ENCODE measurements around the gene NCAM1. TPM values are rescaled to one million over a fixed set of nuclear protein-coding genes. Genes with fewer than 3 reads are reported as not detected.

The NCAM1 gene
- total RNA-seq, 1 donor from 2014 or later: 3.1 TPM

DNA sequence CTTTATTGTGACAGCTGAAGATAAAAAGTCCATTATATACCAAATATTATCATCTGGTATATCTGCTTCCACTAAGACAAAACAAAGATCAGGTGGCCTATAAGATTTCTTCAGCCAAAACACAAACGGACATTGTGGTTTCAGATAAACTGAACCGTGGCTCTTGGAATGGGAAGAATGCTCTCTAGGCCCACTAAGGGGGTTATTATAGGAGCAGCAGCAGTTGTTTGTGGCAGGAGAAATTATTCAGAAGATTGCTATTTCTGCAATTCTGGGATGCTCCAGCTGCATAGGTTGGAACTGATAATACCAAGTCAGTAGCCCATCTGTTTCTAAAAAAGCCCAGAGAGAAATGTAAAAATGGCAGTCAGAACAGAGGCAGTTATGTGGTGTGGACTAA is 145.3 kb downstream of the NCAM1 start:
- TF ChIP-seq CTCF (conservative IDR thresholded peaks at IDR 0.05; ENCODE audit: low read depth, low read length): no peak
- H3K4me3 ChIP-seq (ENCODE audit: low read depth, low read length): no peak overlapping the region
- no peak for DNase-seq (ENCODE audit: low read depth)

DNA sequence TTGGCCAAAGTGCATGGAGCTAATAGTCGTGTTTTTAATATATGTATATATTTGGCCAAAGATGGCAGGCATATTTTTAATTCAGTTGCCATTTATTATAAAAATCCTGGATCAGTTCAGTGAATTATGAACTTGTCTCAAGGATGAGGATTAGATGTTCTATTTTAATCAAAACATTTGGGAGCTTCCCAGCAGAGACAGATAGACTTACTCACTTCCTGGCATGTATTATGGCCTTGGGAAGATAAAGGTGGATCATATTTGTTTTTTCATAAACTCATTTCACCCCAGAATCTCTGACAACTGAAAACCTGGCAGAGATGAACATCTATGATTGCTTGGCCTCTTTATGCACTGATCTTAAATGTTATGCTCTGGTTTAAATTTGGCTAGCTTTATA is 148.8 kb downstream of the NCAM1 start:
- TF ChIP-seq CTCF (conservative IDR thresholded peaks at IDR 0.05; ENCODE audit: low read depth, low read length): no peak
- no peak overlapping the region for H3K4me3 ChIP-seq (ENCODE audit: low read depth, low read length)
- DNase-seq (ENCODE audit: low read depth): no peak

GRCh38 chr11:113111156-113111555 is 149.9 kb downstream of the NCAM1 start:
- TF ChIP-seq CTCF (conservative IDR thresholded peaks at IDR 0.05; ENCODE audit: low read depth, low read length): no peak
- no peak for DNase-seq (ENCODE audit: low read depth)
- H3K4me3 ChIP-seq (ENCODE audit: low read depth, low read length): no peak overlapping the region

DNA sequence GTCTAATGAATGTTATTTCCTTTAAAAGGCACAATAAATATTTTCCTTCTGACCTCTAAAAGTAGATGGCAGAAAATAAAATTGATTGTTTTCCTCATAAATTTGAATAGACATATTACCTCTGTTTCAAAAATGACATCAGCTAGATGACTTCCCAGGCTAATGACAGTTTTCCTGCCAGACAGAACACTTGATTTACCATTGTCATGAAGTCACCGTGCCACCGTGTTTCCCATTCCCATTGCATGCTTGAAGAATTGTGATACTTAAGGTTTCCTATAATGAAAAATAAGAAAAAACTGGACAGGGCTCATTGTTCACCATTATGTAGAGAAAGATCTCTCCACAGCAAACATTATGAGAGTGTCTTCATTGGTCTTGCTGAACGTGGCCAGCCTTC is 151.1 kb downstream of the NCAM1 start:
- no peak for DNase-seq (ENCODE audit: low read depth)
- no peak overlapping the region for H3K4me3 ChIP-seq (ENCODE audit: low read depth, low read length)
- TF ChIP-seq CTCF (conservative IDR thresholded peaks at IDR 0.05; ENCODE audit: low read depth, low read length): no peak

DNA sequence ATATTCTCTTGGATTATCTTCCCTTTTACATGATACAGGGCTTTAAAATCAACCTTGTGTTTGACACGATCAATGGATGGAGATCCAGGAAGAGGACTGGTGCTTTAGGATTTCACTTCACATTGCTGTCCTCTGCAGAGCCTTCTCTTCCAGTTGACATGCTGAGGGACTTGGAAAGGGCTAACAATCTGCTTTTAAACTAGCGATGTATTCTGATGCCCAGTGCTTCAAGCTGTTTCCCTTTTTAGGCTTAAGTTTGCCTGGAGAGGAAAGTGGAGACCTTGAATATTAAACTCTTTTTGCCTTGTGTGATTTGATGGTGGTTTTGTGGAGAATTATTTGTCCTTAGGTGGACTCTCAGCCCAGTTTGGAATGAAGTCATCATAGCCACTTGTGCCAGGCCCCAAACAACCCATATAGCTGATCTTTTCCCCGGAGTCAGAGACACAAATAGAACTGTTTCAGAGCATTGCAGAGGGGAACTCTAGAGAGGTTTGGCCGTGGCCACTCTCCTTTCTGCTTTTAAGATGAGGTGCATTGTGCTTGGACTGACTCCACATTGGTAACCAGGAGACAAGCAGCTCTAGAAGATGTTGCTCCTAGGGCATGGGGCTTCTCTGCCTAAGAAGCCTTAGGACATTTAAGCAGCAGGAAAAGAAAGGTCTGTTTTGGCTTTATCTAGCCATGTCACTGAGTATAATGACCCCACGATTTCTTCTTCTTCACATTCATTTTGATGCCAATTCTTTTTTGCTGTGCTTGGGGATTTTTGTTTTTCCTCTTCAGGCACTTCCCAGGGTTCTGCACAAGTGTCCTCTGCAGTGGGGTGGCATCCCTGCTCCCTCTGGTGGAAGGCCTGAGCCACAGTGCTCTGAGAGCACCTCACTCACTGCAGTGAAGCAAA is 152.8 kb downstream of the NCAM1 start:
- TF ChIP-seq CTCF (conservative IDR thresholded peaks at IDR 0.05; ENCODE audit: low read depth, low read length): peak; percentile 92
- DNase-seq (ENCODE audit: low read depth): no peak
- H3K4me3 ChIP-seq (ENCODE audit: low read depth, low read length): no peak overlapping the region

- no peak for TF ChIP-seq CTCF (conservative IDR thresholded peaks at IDR 0.05; ENCODE audit: low read depth, low read length)
- no peak overlapping the region for H3K4me3 ChIP-seq (ENCODE audit: low read depth, low read length)
- no peak for DNase-seq (ENCODE audit: low read depth)
These were observed 153.4 kb downstream of the NCAM1 start for GRCh38 chr11:113114705-113115027.

GRCh38 chr11:113118104-113118503 is 156.9 kb downstream of the NCAM1 start:
- no peak overlapping the region for H3K4me3 ChIP-seq (ENCODE audit: low read depth, low read length)
- TF ChIP-seq CTCF (conservative IDR thresholded peaks at IDR 0.05; ENCODE audit: low read depth, low read length): no peak
- DNase-seq (ENCODE audit: low read depth): no peak
